Measurements from ENCODE around the gene RNF31. TPM values are rescaled to one million over a fixed set of nuclear protein-coding genes. Genes with fewer than 3 reads are reported as not detected.

Gene RNF31
- total and polyA plus RNA-seq, 2 donors (not counting 1 experiment from before 2014, with no cell fraction given): 69.8 to 103 TPM

DNA sequence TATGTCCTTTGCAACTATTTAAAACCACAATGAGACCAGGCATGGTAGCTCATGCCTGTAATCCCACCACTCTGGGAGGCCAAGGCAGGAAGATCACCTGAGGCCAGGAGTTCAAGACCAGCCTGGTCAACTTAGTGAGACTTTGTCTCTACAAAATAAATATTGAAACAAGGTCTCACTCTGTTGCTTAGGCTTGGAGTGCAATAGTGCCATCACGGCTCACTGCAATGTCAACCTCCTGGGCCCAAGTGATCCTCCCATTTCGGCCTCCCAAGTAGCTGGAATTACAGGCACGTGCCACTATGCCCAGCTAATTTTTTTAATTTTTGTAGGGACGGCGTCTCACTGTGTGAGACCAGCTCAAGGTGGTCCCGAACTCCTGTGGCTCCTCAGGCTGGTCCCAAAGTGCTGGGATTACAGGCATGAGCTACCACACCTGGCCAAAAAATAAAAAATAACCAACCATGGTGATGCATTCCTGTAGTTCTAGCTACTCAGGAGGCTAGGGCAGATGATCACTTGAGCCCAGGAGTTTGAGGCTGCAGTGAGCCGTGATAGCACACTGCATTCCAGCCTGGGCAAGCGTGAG, 17.8 kb upstream of the RNF31 start:
- H3K9ac ChIP-seq (ENCODE audit: low read length): no peak overlapping the region
- no peak for DNase-seq
- no peaks in the 10 kb centered on the region for H3K27me3 Mint-ChIP-seq
- no peaks in the 10 kb centered on the region for H4K20me1 ChIP-seq (ENCODE audit: control insufficient read depth, insufficient read depth, low read length, poor library complexity, severe bottlenecking)
- H3K9me3 ChIP-seq (ENCODE audit: control extremely low read depth in 1 of 3, control insufficient read depth in 2 of 3, insufficient read depth in 1 of 3, low read length in 2 of 3): no peaks in the 10 kb centered on the region
- no peak overlapping the region for H3K4me3 Mint-ChIP-seq
- WGBS (ENCODE audit: insufficient coverage): 88% methylated on average over 6 of the region's 8 CpGs
- ChIA-PET CTCF (no interaction called here), POLR2A (interaction anchor here (1.1 kb wide), 1 partner anchor 15 kb away, joined by 3 read pairs; the partner anchor contains the start of genes DCAF11 and NRL)
- peaks cover 22% of the 10 kb centered on the region for H3K4me1 Mint-ChIP-seq
- no peak for ATAC-seq (ENCODE audit: low read depth)
- H3K27ac Mint-ChIP-seq: no peak overlapping the region
- H3K4me2 ChIP-seq (replicated peaks; ENCODE audit: low read depth, low read length, poor library complexity, severe bottlenecking): no peak overlapping the region
- TF ChIP-seq EZH2 (IDR thresholded peaks at IDR 0.05; ENCODE audit: borderline replicate concordance, insufficient read depth, low read depth, low read length, poor library complexity, severe bottlenecking): no peak
- TF ChIP-seq, protein P1, sequence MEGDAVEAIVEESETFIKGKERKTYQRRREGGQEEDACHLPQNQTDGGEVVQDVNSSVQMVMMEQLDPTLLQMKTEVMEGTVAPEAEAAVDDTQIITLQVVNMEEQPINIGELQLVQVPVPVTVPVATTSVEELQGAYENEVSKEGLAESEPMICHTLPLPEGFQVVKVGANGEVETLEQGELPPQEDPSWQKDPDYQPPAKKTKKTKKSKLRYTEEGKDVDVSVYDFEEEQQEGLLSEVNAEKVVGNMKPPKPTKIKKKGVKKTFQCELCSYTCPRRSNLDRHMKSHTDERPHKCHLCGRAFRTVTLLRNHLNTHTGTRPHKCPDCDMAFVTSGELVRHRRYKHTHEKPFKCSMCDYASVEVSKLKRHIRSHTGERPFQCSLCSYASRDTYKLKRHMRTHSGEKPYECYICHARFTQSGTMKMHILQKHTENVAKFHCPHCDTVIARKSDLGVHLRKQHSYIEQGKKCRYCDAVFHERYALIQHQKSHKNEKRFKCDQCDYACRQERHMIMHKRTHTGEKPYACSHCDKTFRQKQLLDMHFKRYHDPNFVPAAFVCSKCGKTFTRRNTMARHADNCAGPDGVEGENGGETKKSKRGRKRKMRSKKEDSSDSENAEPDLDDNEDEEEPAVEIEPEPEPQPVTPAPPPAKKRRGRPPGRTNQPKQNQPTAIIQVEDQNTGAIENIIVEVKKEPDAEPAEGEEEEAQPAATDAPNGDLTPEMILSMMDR (IDR thresholded peaks at IDR 0.05): no peak
- peaks cover 22% of the 10 kb centered on the region in 2 donors for H3K4me1 ChIP-seq (ENCODE audit: control insufficient read depth in 2 of 2, insufficient read depth in 2 of 2, low read length in 2 of 2)
- H3K27ac ChIP-seq (ENCODE audit: low read length in 2 of 2): no peak overlapping the region
- no peaks in the 10 kb centered on the region for H3K27me3 ChIP-seq (replicated peaks in 1 of 4; ENCODE audit: control extremely low read depth in 1 of 4, control insufficient read depth in 3 of 4, insufficient read depth in 4 of 4, low read length in 3 of 4)
- H3K79me2 ChIP-seq (ENCODE audit: control insufficient read depth, insufficient read depth, low read length): peaks cover 4% of the 10 kb centered on the region
- H2AFZ ChIP-seq (ENCODE audit: insufficient read depth, low read depth, low read length, poor library complexity, severe bottlenecking): no peak overlapping the region
- intact Hi-C loops (cut with micrococcal nuclease): no loop called here
- H3K9me3 Mint-ChIP-seq (ENCODE audit: insufficient read depth): no peaks in the 10 kb centered on the region
- H3K4me3 ChIP-seq (ENCODE audit: control extremely low read depth in 1 of 5, extremely low read depth in 1 of 5, insufficient read depth in 1 of 5, low read depth in 2 of 5, low read length in 4 of 5): no peak overlapping the region
- H3K36me3 ChIP-seq (replicated peaks in 1 of 2; ENCODE audit: control extremely low read depth in 1 of 2, control insufficient read depth in 1 of 2, extremely low read depth in 1 of 2, insufficient read depth in 2 of 2, low read length in 1 of 2): no peaks in the 10 kb centered on the region

DNA sequence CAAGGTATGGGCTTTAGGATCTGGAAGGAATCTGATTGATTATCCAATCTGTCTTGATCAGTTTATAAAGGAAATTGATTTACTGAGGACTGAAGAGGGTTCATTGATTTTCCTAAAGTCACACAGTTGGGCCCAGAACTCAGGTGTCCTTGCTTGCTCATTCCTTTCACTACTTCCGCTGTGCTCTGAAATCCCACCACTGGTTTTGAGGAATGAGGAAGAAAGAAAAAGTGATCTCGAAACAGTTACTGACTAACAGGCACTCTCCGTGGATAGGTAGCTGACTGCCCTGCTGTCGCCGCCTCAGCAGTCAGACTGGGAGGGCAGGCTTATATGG, 16.9 kb upstream of the RNF31 start, which contains the start of gene FITM1:
FITM1 (plus strand) TSS at position 280 of the 337 bp plus-strand sequence. CDS start 905 bp downstream, outside the sequence.
- Histone ChIP-seq H3K4me3 (ENCODE audit: control extremely low read depth in 1 of 5, extremely low read depth in 1 of 5, insufficient read depth in 1 of 5, low read depth in 2 of 5, low read length in 4 of 5) (no peak within 1 kb of the TSS), H3K79me2 (ENCODE audit: control insufficient read depth, insufficient read depth, low read length) (peaks cover 9% of the 10 kb centered on the region), H3K36me3 (replicated peaks in 1 of 2; ENCODE audit: control extremely low read depth in 1 of 2, control insufficient read depth in 1 of 2, extremely low read depth in 1 of 2, insufficient read depth in 2 of 2, low read length in 1 of 2) (no peaks in the 10 kb centered on the region), H4K20me1 (ENCODE audit: control insufficient read depth, insufficient read depth, low read length, poor library complexity, severe bottlenecking) (no peaks in the 10 kb centered on the region), H3K27ac (ENCODE audit: low read length in 2 of 2) (no peak within 1 kb of the TSS), H3K27me3 (replicated peaks in 1 of 4; ENCODE audit: control extremely low read depth in 1 of 4, control insufficient read depth in 3 of 4, insufficient read depth in 4 of 4, low read length in 3 of 4) (no peaks in the 10 kb centered on the region), H3K4me1 (ENCODE audit: control insufficient read depth in 2 of 2, insufficient read depth in 2 of 2, low read length in 2 of 2) (peaks cover 22 to 23% of the 10 kb centered on the region in 2 donors), H2AFZ (ENCODE audit: insufficient read depth, low read depth, low read length, poor library complexity, severe bottlenecking) (no peak within 1 kb of the TSS), H3K9ac (ENCODE audit: low read length) (no peak within 1 kb of the TSS), H3K9me3 (ENCODE audit: control extremely low read depth in 1 of 3, control insufficient read depth in 2 of 3, insufficient read depth in 1 of 3, low read length in 2 of 3) (no peaks in the 10 kb centered on the region), H3K4me2 (replicated peaks; ENCODE audit: low read depth, low read length, poor library complexity, severe bottlenecking) (no peak within 1 kb of the TSS)
- intact Hi-C loops (cut with micrococcal nuclease): no loop called here
- Mint-ChIP-seq H3K27me3 (no peaks in the 10 kb centered on the region), H3K9me3 (ENCODE audit: insufficient read depth) (no peaks in the 10 kb centered on the region), H3K27ac (no peak within 1 kb of the TSS), H3K4me1 (peaks cover 24% of the 10 kb centered on the region), H3K4me3 (no peak within 1 kb of the TSS)
- no peak for TF ChIP-seq EZH2 (IDR thresholded peaks at IDR 0.05; ENCODE audit: borderline replicate concordance, insufficient read depth, low read depth, low read length, poor library complexity, severe bottlenecking)
- TF ChIP-seq, protein P1 (IDR thresholded peaks at IDR 0.05): no peak
- 94% methylated on average over 5 of the region's 5 CpGs for WGBS (ENCODE audit: insufficient coverage)
- ATAC-seq (ENCODE audit: low read depth) (no peak), DNase-seq (no peak)
- ChIA-PET POLR2A (no interaction called here), CTCF (no interaction called here)
